Transverse colon (tissue), 4 donors: ENCODE measurements around the gene TOP2A.

Source experiments
- POLR2A ChIP-seq: fragments of 450-650 bp; IDR thresholded peaks from one replicate; pipeline ENCODE4 v1.6.1; 2016; ENCODE audit warnings: antibody characterized with exemption, mild to moderate bottlenecking, moderate library complexity
- POLR2AphosphoS5 ChIP-seq, 3 donors: sonication (generic); formaldehyde crosslinking; IDR thresholded peaks; one replicate each; pipeline ENCODE4 v1.6.1; 2016; ENCODE audit warnings: antibody characterized with exemption in 3 of 3
- TF ChIP-seq, protein P1 (sequence below), 5 experiments: fragments of 200-600 bp in 3 of 5; fragments of 450-650 bp in 2 of 5; sonication (generic) in 3 of 5; IDR thresholded peaks; 1 replicate in 2 of 5; 2 replicates in 3 of 5; pipeline ENCODE4 v1.5.1; 2016 to 2017; ENCODE audit warnings: antibody characterized with exemption in 5 of 5, inconsistent platforms in 3 of 5, mild to moderate bottlenecking in 2 of 5, moderate library complexity in 1 of 5

DNA sequence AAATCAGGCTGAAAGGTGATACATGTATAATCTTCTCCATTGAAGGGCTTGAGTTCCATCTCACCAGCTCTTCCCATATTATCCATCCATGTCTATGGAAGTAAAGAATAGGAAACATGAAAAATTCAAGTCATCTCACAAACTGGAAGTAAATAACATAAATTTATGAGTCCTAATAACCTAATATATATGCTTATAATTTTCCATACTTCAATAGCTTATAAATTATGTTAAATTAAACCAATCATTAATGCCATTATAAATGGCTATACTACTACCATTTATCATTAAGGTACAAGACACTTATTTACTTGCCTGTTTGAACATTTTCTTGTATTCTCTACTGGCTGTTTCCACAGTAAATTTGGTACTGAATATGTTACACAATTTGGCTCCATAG lies 4.8 kb downstream of the TOP2A start:
- TF ChIP-seq POLR2AphosphoS5 (IDR thresholded peaks at IDR 0.05), result no peak
- TF ChIP-seq, protein P1, sequence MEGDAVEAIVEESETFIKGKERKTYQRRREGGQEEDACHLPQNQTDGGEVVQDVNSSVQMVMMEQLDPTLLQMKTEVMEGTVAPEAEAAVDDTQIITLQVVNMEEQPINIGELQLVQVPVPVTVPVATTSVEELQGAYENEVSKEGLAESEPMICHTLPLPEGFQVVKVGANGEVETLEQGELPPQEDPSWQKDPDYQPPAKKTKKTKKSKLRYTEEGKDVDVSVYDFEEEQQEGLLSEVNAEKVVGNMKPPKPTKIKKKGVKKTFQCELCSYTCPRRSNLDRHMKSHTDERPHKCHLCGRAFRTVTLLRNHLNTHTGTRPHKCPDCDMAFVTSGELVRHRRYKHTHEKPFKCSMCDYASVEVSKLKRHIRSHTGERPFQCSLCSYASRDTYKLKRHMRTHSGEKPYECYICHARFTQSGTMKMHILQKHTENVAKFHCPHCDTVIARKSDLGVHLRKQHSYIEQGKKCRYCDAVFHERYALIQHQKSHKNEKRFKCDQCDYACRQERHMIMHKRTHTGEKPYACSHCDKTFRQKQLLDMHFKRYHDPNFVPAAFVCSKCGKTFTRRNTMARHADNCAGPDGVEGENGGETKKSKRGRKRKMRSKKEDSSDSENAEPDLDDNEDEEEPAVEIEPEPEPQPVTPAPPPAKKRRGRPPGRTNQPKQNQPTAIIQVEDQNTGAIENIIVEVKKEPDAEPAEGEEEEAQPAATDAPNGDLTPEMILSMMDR (IDR thresholded peaks at IDR 0.05), result no peak
- TF ChIP-seq POLR2A, result no peak
